ENCODE data around the gene FCRL6. TPM values are rescaled to one million over a fixed set of nuclear protein-coding genes. Genes with fewer than 3 reads are reported as not detected.

The FCRL6 gene
- total RNA-seq, 4 donors from 2014 or later: not detected

GRCh38 chr1:159763686-159764085, 38.5 kb upstream of the FCRL6 start:
- no peaks in the 10 kb centered on the region for H3K27me3 ChIP-seq
- TF ChIP-seq POLR2A (IDR thresholded peaks at IDR 0.05): no peak
- TF ChIP-seq CTCF (IDR thresholded peaks at IDR 0.05 in 4 of 5, conservative IDR thresholded peaks at IDR 0.05 in 1 of 5): no peak
- intact Hi-C loops (cut with DNase I; ENCODE audit: low total_unique reads) (no loop called here), in situ Hi-C loops (cut with MboI; ENCODE audit: low sequenced_read_pairs in 4 of 4) (no loop called here)
- H3K4me3 ChIP-seq: no peak overlapping the region
- H3K27ac ChIP-seq: no peak overlapping the region
- ATAC-seq (no peak), DNase-seq (no peak)
- no peaks in the 10 kb centered on the region for H3K36me3 ChIP-seq
- no peaks in the 10 kb centered on the region for H3K4me1 ChIP-seq
- no peaks in the 10 kb centered on the region for H3K9me3 ChIP-seq

GRCh38 chr1:159765806-159766205, 36.4 kb upstream of the FCRL6 start:
- Histone ChIP-seq H3K36me3 (no peaks in the 10 kb centered on the region), H3K9me3 (no peaks in the 10 kb centered on the region), H3K4me1 (no peaks in the 10 kb centered on the region), H3K27me3 (no peaks in the 10 kb centered on the region), H3K27ac (no peak overlapping the region), H3K4me3 (no peak overlapping the region)
- ATAC-seq (no peak), DNase-seq (no peak)
- intact Hi-C loops (cut with DNase I; ENCODE audit: low total_unique reads): no loop called here
- TF ChIP-seq POLR2A (IDR thresholded peaks at IDR 0.05) (no peak), CTCF (IDR thresholded peaks at IDR 0.05 in 4 of 5, conservative IDR thresholded peaks at IDR 0.05 in 1 of 5) (no peak)
- in situ Hi-C loops (cut with MboI; ENCODE audit: low sequenced_read_pairs in 4 of 4): no loop called here

- intact Hi-C loops (cut with DNase I; ENCODE audit: low total_unique reads) (no loop called here), in situ Hi-C loops (cut with MboI; ENCODE audit: low sequenced_read_pairs in 4 of 4) (loop anchor here in 1 of 4 donors (10.0 kb wide), 1 partner anchor 263 kb away; the partner anchor contains the start of gene PIGM)
- Histone ChIP-seq H3K4me1 (no peaks in the 10 kb centered on the region), H3K36me3 (no peaks in the 10 kb centered on the region), H3K4me3 (no peak overlapping the region), H3K27ac (no peak overlapping the region), H3K27me3 (no peaks in the 10 kb centered on the region), H3K9me3 (no peaks in the 10 kb centered on the region)
- ATAC-seq (no peak), DNase-seq (no peak)
- TF ChIP-seq POLR2A (IDR thresholded peaks at IDR 0.05) (no peak), CTCF (IDR thresholded peaks at IDR 0.05 in 4 of 5, conservative IDR thresholded peaks at IDR 0.05 in 1 of 5) (no peak)
These were observed 30.8 kb upstream of the FCRL6 start for GRCh38 chr1:159771127-159771895.

- intact Hi-C loops (cut with DNase I; ENCODE audit: low total_unique reads): no loop called here
- DNase-seq (no peak), ATAC-seq (no peak)
- Histone ChIP-seq H3K27ac (peak overlapping the region in 2 of 4 donors; percentile 13 to 18), H3K4me1 (peaks cover 6 to 10% of the 10 kb centered on the region in 2 donors), H3K9me3 (no peaks in the 10 kb centered on the region), H3K4me3 (no peak overlapping the region), H3K27me3 (no peaks in the 10 kb centered on the region), H3K36me3 (no peaks in the 10 kb centered on the region)
- in situ Hi-C loops (cut with MboI; ENCODE audit: low sequenced_read_pairs in 4 of 4): loop anchor here in 1 of 4 donors (10.0 kb wide), 1 partner anchor 260 kb away; the partner anchor contains the start of gene PIGM
- TF ChIP-seq CTCF (IDR thresholded peaks at IDR 0.05 in 4 of 5, conservative IDR thresholded peaks at IDR 0.05 in 1 of 5) (no peak), POLR2A (IDR thresholded peaks at IDR 0.05) (no peak)
These were observed 27.7 kb upstream of the FCRL6 start for GRCh38 chr1:159774465-159774864.
